CMK (cell line): ENCODE data around the gene ADGRL3.
"Not testable (repeated sequence)": the region's sequence is repeated elsewhere in the genome, so short reads cannot be mapped to it uniquely, and the experiment has no call there.

Source experiments
- DNase-seq: peaks from one replicate; pipeline ENCODE4 v3.0.0-alpha.2; 2010; ENCODE audit warnings: low read depth

ADGRL3 gene

GRCh38 chr4:61911313-61911756 lies 711.2 kb downstream of the ADGRL3 start:
- DNase-seq, result no peak

GRCh38 chr4:61913619-61914018 lies 713.5 kb downstream of the ADGRL3 start:
- DNase-seq, result no peak

- DNase-seq, result no peak
These were observed 715.4 kb downstream of the ADGRL3 start for GRCh38 chr4:61915501-61915900.

GRCh38 chr4:61918507-61918906 lies 718.4 kb downstream of the ADGRL3 start:
- DNase-seq, result no peak

GRCh38 chr4:61918987-61919386 lies 718.9 kb downstream of the ADGRL3 start:
- no peak for DNase-seq

- DNase-seq, result no peak
These were observed 719.4 kb downstream of the ADGRL3 start for GRCh38 chr4:61919561-61919960.

GRCh38 chr4:61921920-61922319 lies 721.8 kb downstream of the ADGRL3 start:
- no peak for DNase-seq

GRCh38 chr4:61922766-61923165 lies 722.6 kb downstream of the ADGRL3 start:
- no peak for DNase-seq

GRCh38 chr4:61923179-61923578 lies 723.1 kb downstream of the ADGRL3 start:
- no peak for DNase-seq

- no peak for DNase-seq
These were observed 724.0 kb downstream of the ADGRL3 start for GRCh38 chr4:61924131-61924530.

- no peak for DNase-seq
These were observed 733.4 kb downstream of the ADGRL3 start for GRCh38 chr4:61933527-61933926.

GRCh38 chr4:61934198-61934597 lies 734.1 kb downstream of the ADGRL3 start:
- no peak for DNase-seq

GRCh38 chr4:61938250-61938846 lies 738.2 kb downstream of the ADGRL3 start:
- no peak for DNase-seq

GRCh38 chr4:61950625-61951024 lies 750.5 kb downstream of the ADGRL3 start:
- DNase-seq, result no peak

- DNase-seq, result no peak
These were observed 753.3 kb downstream of the ADGRL3 start for GRCh38 chr4:61953386-61953785.

- no peak for DNase-seq
These were observed 758.5 kb downstream of the ADGRL3 start for GRCh38 chr4:61958591-61958990.

- no peak for DNase-seq
These were observed 759.0 kb downstream of the ADGRL3 start for GRCh38 chr4:61959087-61959486.

GRCh38 chr4:61984260-61984909 lies 784.3 kb downstream of the ADGRL3 start:
- no peak for DNase-seq

- DNase-seq, result no peak
These were observed 785.3 kb downstream of the ADGRL3 start for GRCh38 chr4:61985426-61985825.

- not testable (repeated sequence) for DNase-seq
These were observed 786.8 kb downstream of the ADGRL3 start for GRCh38 chr4:61986929-61987328.

- no peak for DNase-seq
These were observed 792.2 kb downstream of the ADGRL3 start for GRCh38 chr4:61992351-61992750.

- no peak for DNase-seq
These were observed 793.9 kb downstream of the ADGRL3 start for GRCh38 chr4:61994036-61994435.

GRCh38 chr4:61995717-61996340 lies 795.7 kb downstream of the ADGRL3 start:
- no peak for DNase-seq

GRCh38 chr4:61996943-61997342 lies 796.8 kb downstream of the ADGRL3 start:
- no peak for DNase-seq
